ENCODE measurements around the gene CASTOR2. TPM values are rescaled to one million over a fixed set of nuclear protein-coding genes. Genes with fewer than 3 reads are reported as not detected.

CASTOR2 gene
- total RNA-seq, 1 donor from 2014 or later = 74.2 TPM

DNA sequence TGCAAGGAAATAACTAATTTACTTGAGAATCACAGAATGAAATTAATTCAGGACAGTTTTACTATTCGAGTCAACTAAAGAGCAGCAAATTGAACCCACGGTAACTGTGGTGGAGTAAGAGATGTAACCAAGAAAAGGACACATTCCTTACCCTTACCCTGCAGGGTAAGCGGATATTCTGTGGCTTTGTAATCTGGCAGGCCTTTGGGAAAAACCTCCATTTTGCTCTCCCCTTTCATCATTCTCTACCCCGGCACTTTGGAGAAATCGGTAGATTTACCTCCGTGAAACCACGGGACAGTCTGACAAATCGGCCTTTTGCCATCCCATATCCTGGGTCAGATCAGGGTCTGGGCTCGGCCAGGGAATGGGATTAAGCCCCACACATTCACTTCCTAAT is 90.7 kb downstream of the CASTOR2 start:
- Mint-ChIP-seq H3K9me3 (ENCODE audit: unreplicated experiment) (no peaks in the 10 kb centered on the region), H3K36me3 (ENCODE audit: unreplicated experiment) (no peaks in the 10 kb centered on the region), H3K4me3 (ENCODE audit: unreplicated experiment) (no peak overlapping the region), H3K4me1 (ENCODE audit: low read depth, unreplicated experiment) (no peaks in the 10 kb centered on the region), H3K27ac (ENCODE audit: unreplicated experiment) (no peak overlapping the region), H3K27me3 (ENCODE audit: unreplicated experiment) (peaks cover 5% of the 10 kb centered on the region)
- TF ChIP-seq, protein P1, sequence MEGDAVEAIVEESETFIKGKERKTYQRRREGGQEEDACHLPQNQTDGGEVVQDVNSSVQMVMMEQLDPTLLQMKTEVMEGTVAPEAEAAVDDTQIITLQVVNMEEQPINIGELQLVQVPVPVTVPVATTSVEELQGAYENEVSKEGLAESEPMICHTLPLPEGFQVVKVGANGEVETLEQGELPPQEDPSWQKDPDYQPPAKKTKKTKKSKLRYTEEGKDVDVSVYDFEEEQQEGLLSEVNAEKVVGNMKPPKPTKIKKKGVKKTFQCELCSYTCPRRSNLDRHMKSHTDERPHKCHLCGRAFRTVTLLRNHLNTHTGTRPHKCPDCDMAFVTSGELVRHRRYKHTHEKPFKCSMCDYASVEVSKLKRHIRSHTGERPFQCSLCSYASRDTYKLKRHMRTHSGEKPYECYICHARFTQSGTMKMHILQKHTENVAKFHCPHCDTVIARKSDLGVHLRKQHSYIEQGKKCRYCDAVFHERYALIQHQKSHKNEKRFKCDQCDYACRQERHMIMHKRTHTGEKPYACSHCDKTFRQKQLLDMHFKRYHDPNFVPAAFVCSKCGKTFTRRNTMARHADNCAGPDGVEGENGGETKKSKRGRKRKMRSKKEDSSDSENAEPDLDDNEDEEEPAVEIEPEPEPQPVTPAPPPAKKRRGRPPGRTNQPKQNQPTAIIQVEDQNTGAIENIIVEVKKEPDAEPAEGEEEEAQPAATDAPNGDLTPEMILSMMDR (IDR thresholded peaks at IDR 0.05; ENCODE audit: partially characterized antibody, unreplicated experiment) = no peak
- DNase-seq = no peak

DNA sequence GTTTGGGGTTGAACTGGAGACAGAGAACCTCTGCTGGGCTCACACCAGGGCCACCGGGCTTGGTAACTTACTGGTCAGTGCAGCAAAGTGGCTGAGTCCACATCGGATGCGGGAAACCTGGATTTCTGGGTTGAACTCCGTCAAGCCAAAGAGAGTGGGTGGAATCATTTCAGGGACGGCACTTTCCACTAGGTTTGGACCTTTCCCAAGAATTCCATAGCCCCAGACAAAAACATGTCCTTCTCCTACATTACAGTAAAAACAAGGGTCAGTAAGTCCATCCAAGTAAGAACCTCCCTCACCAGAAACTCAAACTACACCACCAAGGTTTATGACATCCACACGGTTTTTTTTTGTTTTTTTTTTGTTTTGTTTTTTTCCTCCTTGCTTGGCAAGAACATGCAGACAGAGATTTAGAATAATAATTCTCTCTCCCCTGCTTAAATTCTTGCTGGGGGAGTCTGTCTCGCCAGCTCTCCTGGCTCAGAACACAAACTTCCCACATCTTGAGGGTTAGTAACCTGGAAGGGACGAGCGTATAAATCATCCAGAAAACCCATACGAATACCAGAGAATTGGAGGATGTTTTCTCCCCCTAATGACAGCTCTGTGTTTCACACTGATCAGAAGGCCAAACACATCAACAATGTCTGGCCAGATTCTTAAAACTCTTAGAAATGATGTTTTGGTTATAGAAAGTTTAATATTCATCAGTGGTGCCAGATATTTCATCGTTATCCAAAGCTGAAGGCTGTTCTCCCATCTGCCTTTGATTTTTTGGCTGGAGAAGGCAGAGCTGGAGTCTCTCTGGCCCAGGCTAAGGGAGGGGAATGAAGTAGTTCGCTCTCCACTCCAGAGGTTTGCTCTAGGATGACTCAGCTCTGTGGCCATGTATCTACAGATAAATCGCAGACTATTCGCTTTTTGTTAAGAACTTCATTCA is 91.6 kb downstream of the CASTOR2 start:
- TF ChIP-seq, protein P1 (IDR thresholded peaks at IDR 0.05; ENCODE audit: partially characterized antibody, unreplicated experiment) = no peak
- no peaks in the 10 kb centered on the region for H3K9me3 Mint-ChIP-seq (ENCODE audit: unreplicated experiment)
- peaks cover 5% of the 10 kb centered on the region for H3K27me3 Mint-ChIP-seq (ENCODE audit: unreplicated experiment)
- H3K4me3 Mint-ChIP-seq (ENCODE audit: unreplicated experiment) = no peak overlapping the region
- H3K27ac Mint-ChIP-seq (ENCODE audit: unreplicated experiment) = no peak overlapping the region
- no peaks in the 10 kb centered on the region for H3K4me1 Mint-ChIP-seq (ENCODE audit: low read depth, unreplicated experiment)
- DNase-seq = no peak
- H3K36me3 Mint-ChIP-seq (ENCODE audit: unreplicated experiment) = no peaks in the 10 kb centered on the region

DNA sequence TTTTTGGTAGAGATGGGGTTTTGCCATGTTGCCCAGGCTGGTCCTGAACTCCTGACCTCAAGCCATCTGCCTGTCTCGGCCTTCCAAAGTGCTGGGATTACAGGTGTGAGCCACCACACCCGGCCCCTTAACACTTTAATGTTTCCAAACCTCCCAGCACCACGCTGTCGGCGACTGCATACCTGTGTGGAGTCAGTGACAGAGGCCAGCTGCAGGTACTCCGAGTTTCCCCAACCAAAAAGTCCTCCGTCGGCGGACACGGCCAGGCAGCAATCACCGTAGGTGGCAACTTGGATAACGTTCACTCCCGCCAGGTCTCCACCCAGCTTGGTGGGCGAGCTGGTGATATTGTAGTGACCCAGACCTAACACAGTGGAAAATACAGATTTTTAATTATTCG is 93.9 kb downstream of the CASTOR2 start:
- no peaks in the 10 kb centered on the region for H3K36me3 Mint-ChIP-seq (ENCODE audit: unreplicated experiment)
- H3K4me1 Mint-ChIP-seq (ENCODE audit: low read depth, unreplicated experiment) = no peaks in the 10 kb centered on the region
- H3K9me3 Mint-ChIP-seq (ENCODE audit: unreplicated experiment) = peaks cover 2% of the 10 kb centered on the region
- no peak overlapping the region for H3K4me3 Mint-ChIP-seq (ENCODE audit: unreplicated experiment)
- DNase-seq = no peak
- H3K27ac Mint-ChIP-seq (ENCODE audit: unreplicated experiment) = no peak overlapping the region
- peaks cover 9% of the 10 kb centered on the region for H3K27me3 Mint-ChIP-seq (ENCODE audit: unreplicated experiment)
- TF ChIP-seq, protein P1 (IDR thresholded peaks at IDR 0.05; ENCODE audit: partially characterized antibody, unreplicated experiment) = no peak

DNA sequence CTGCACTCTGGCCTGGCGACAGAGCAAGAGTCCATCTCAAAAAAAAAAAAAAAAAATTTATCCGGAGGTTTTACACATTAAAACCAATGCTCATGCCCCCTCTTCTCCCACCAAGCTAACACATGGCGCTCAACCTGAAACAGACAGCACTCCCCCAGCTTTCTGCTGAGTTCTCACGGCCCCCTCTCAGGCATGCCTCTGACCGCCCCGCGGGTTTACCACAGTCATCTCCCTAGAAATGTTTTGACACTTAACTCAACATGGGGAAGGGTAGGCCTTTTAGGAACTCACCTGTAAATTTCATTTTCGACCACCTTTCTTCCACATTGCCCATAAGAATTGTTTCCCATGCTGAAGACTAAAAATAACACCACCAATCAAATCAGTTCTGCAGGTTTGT is 99.8 kb downstream of the CASTOR2 start:
- TF ChIP-seq, protein P1 (IDR thresholded peaks at IDR 0.05; ENCODE audit: partially characterized antibody, unreplicated experiment) = no peak
- DNase-seq = no peak
- no peaks in the 10 kb centered on the region for H3K36me3 Mint-ChIP-seq (ENCODE audit: unreplicated experiment)
- peaks cover 2% of the 10 kb centered on the region for H3K9me3 Mint-ChIP-seq (ENCODE audit: unreplicated experiment)
- H3K27me3 Mint-ChIP-seq (ENCODE audit: unreplicated experiment) = peaks cover 4% of the 10 kb centered on the region
- no peak overlapping the region for H3K27ac Mint-ChIP-seq (ENCODE audit: unreplicated experiment)
- H3K4me1 Mint-ChIP-seq (ENCODE audit: low read depth, unreplicated experiment) = no peaks in the 10 kb centered on the region
- no peak overlapping the region for H3K4me3 Mint-ChIP-seq (ENCODE audit: unreplicated experiment)

DNA sequence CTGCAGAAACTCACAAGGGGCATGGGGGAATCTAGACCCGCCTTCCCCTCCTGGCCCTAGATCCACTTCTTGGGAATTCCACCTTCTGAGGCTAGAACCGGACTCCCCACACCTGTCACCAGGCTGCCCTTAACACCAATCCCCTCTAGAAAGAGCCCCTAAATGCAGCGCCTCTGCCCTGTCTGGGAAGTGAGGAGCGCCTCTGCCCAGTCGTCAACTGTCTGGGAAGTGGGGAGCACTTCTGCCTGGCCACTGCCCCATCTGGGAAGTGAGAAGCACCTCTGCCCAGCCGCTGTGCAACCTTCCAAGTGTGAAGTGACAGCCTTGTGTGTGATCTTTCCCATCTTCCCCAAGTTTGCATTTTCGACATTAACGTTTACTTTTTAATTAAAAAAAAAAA is 100.3 kb downstream of the CASTOR2 start:
- Mint-ChIP-seq H3K4me1 (ENCODE audit: low read depth, unreplicated experiment) (no peaks in the 10 kb centered on the region), H3K9me3 (ENCODE audit: unreplicated experiment) (peaks cover 2% of the 10 kb centered on the region), H3K4me3 (ENCODE audit: unreplicated experiment) (no peak overlapping the region), H3K27me3 (ENCODE audit: unreplicated experiment) (peaks cover 4% of the 10 kb centered on the region), H3K36me3 (ENCODE audit: unreplicated experiment) (no peaks in the 10 kb centered on the region), H3K27ac (ENCODE audit: unreplicated experiment) (no peak overlapping the region)
- DNase-seq = no peak
- TF ChIP-seq, protein P1 (IDR thresholded peaks at IDR 0.05; ENCODE audit: partially characterized antibody, unreplicated experiment) = no peak
